ENCODE measurements around the gene AZGP1. TPM values are rescaled to one million over a fixed set of nuclear protein-coding genes. Genes with fewer than 3 reads are reported as not detected.
A peak's percentile ranks its signal among the peaks of the same experiment; 100 is the strongest.
"Not testable (repeated sequence)": the region's sequence is repeated elsewhere in the genome, so short reads cannot be mapped to it uniquely, and the experiment has no call there.

Gene AZGP1
- total RNA-seq, 1 donor from 2014 or later = 9.9 TPM

GRCh38 chr7:99997545-99998137 is 21.8 kb upstream of the AZGP1 start:
- DNase-seq (ENCODE audit: low spot score) = peak; percentile 46

- DNase-seq (ENCODE audit: low spot score) = no peak
Observed at GRCh38 chr7:99996755-99997544, 21.1 kb upstream of the AZGP1 start.

- no peak for DNase-seq (ENCODE audit: low spot score)
Observed at GRCh38 chr7:99994819-99995218, 19.0 kb upstream of the AZGP1 start.

GRCh38 chr7:99992330-99993038 is 16.7 kb upstream of the AZGP1 start:
- DNase-seq (ENCODE audit: low spot score) = no peak

- not testable (repeated sequence) for DNase-seq (ENCODE audit: low spot score)
Observed at GRCh38 chr7:99991543-99991942, 15.7 kb upstream of the AZGP1 start.

GRCh38 chr7:99990460-99990852 is 14.6 kb upstream of the AZGP1 start:
- DNase-seq (ENCODE audit: low spot score) = no peak

GRCh38 chr7:99987846-99988245 is 12.0 kb upstream of the AZGP1 start:
- DNase-seq (ENCODE audit: low spot score) = no peak

GRCh38 chr7:99987306-99987705 is 11.5 kb upstream of the AZGP1 start:
- not testable (repeated sequence) for DNase-seq (ENCODE audit: low spot score)

GRCh38 chr7:99984593-99984992 is 8.8 kb upstream of the AZGP1 start:
- no peak for DNase-seq (ENCODE audit: low spot score)

- DNase-seq (ENCODE audit: low spot score) = not testable (repeated sequence)
Observed at GRCh38 chr7:99981066-99981465, 5.2 kb upstream of the AZGP1 start.

GRCh38 chr7:99980448-99980872 is 4.6 kb upstream of the AZGP1 start:
- DNase-seq (ENCODE audit: low spot score) = not testable (repeated sequence)

- DNase-seq (ENCODE audit: low spot score) = not testable (repeated sequence)
Observed at GRCh38 chr7:99979814-99980225, 4.0 kb upstream of the AZGP1 start.

GRCh38 chr7:99976626-99977025 is 795 bp upstream of the AZGP1 start:
- DNase-seq (ENCODE audit: low spot score) = no peak

- no peak for DNase-seq (ENCODE audit: low spot score)
Observed at GRCh38 chr7:99974681-99975080, 1.1 kb downstream of the AZGP1 start.

GRCh38 chr7:99973817-99974216 is 2.0 kb downstream of the AZGP1 start:
- not testable (repeated sequence) for DNase-seq (ENCODE audit: low spot score)

GRCh38 chr7:99971242-99971641 is 4.6 kb downstream of the AZGP1 start:
- DNase-seq (ENCODE audit: low spot score) = no peak

- DNase-seq (ENCODE audit: low spot score) = not testable (repeated sequence)
Observed at GRCh38 chr7:99969813-99970212, 6.0 kb downstream of the AZGP1 start.

GRCh38 chr7:99969298-99969697 is 6.5 kb downstream of the AZGP1 start:
- no peak for DNase-seq (ENCODE audit: low spot score)

GRCh38 chr7:99958564-99959227 is 17.1 kb downstream of the AZGP1 start:
- DNase-seq (ENCODE audit: low spot score) = no peak

- no peak for DNase-seq (ENCODE audit: low spot score)
Observed at GRCh38 chr7:99955247-99955646, 20.6 kb downstream of the AZGP1 start.

GRCh38 chr7:99954643-99955042 is 21.2 kb downstream of the AZGP1 start:
- not testable (repeated sequence) for DNase-seq (ENCODE audit: low spot score)

GRCh38 chr7:99953649-99954048 is 22.2 kb downstream of the AZGP1 start:
- no peak for DNase-seq (ENCODE audit: low spot score)

Data from umbilical cord (tissue), 2 donors.